A673 (cell line): ENCODE results near the gene F7.

ENCODE experiments used
- CTCF ChIP-seq: fragments of 300-800, 200-600 bp; sonication (generic); conservative IDR thresholded peaks from 2 replicates; pipeline ENCODE4 v1.5.1; 2017; ENCODE audit warnings: low read depth, mild to moderate bottlenecking, antibody characterized with exemption, low read length, moderate library complexity, mixed read lengths
- EZH2 ChIP-seq: fragments of 200-600 bp; sonication (generic); IDR thresholded peaks from 2 replicates; pipeline ENCODE4 v1.6.1; 2017; ENCODE audit warnings: borderline replicate concordance, low read depth, mild to moderate bottlenecking, mixed read lengths, antibody characterized with exemption, low read length; ENCODE audit not compliant: poor library complexity, severe bottlenecking

- no peak for TF ChIP-seq EZH2
- no peak for TF ChIP-seq CTCF
These were observed 18.3 kb upstream of the F7 start for GRCh38 chr13:113086991-113087922.
